SK-N-SH (cell line): Measurements from ENCODE around the gene PORCN. TPM values are rescaled to one million over a fixed set of nuclear protein-coding genes. Genes with fewer than 3 reads are reported as not detected.

ENCODE experiments used
- CTCF ChIA-PET: fragments of 300-600, 350-600 bp; formaldehyde crosslinking; extraction: SDS; loops from one replicate; lab custom pipeline; 2021; lab: Yijun Ruan, JAX
- POLR2A ChIA-PET: fragments of 350-600 bp; sonication (Branson Sonifier 250); formaldehyde crosslinking; extraction: SDS; loops from one replicate; lab custom pipeline; 2020; ENCODE audit warnings: antibody characterized with exemption, inconsistent platforms; lab: Yijun Ruan, JAX
- DNase-seq: peaks from one replicate; pipeline ENCODE4 v3.0.0; 2012
- H2AFZ ChIP-seq: fragments of 200-600 bp; sonication (generic); 2 replicates; pipeline ENCODE4 v1.8.1; 2016; ENCODE audit warnings: antibody characterized with exemption, mild to moderate bottlenecking, low read depth
- H3F3A ChIP-seq: fragments of 200-600 bp; sonication (generic); replicated peaks from 2 replicates; pipeline ENCODE3; 2016; ENCODE audit warnings: antibody characterized with exemption, mild to moderate bottlenecking; ENCODE audit not compliant: insufficient read depth
- H3K27ac ChIP-seq, 2 experiments: fragments of 200-500 bp in 1 of 2; fragments of 200-600 bp in 1 of 2; sonication (Bioruptor generic) in 1 of 2; sonication (generic), shearing (Covaris generic) in 1 of 2; 2 replicates each; pipeline versions ENCODE4 v1.5.1 to v1.6.1; 2014 to 2016; ENCODE audit warnings: low read depth in 2 of 2, inconsistent platforms in 1 of 2, low read length in 1 of 2, mild to moderate bottlenecking in 1 of 2, mixed read lengths in 1 of 2
- H3K27me3 ChIP-seq: fragments of 200-600 bp; sonication (generic), shearing (Covaris generic); 2 replicates; pipeline ENCODE4 v1.6.1; 2016; ENCODE audit warnings: mixed run types; ENCODE audit not compliant: insufficient read depth
- H3K36me3 ChIP-seq, 2 experiments: fragments of 200-500 bp in 1 of 2; fragments of 200-600 bp in 1 of 2; sonication (Bioruptor generic) in 1 of 2; sonication (generic) in 1 of 2; replicated peaks in 1 of 2; 2 replicates each; pipeline versions ENCODE3 to v1.5.1; 2014 to 2016; ENCODE audit warnings: low read length in 1 of 2, mild to moderate bottlenecking in 1 of 2; ENCODE audit not compliant: insufficient read depth in 2 of 2, control insufficient read depth in 1 of 2
- H3K4me1 ChIP-seq, 2 experiments: fragments of 200-500 bp in 1 of 2; fragments of 200-600 bp in 1 of 2; sonication (Bioruptor generic) in 1 of 2; sonication (generic), shearing (Covaris generic) in 1 of 2; 2 replicates each; pipeline versions ENCODE4 v1.5.1 to v1.6.1; 2014 to 2016; ENCODE audit warnings: low read depth in 1 of 2, low read length in 1 of 2, mixed run types in 1 of 2; ENCODE audit not compliant: insufficient read depth in 2 of 2, control insufficient read depth in 1 of 2
- H3K4me2 ChIP-seq: fragments of 200-600 bp; sonication (generic), shearing (Covaris generic); 2 replicates; pipeline ENCODE4 v1.6.1; 2017; ENCODE audit warnings: mixed run types
- H3K4me3 ChIP-seq, 2 experiments: fragments of 200-500 bp in 1 of 2; fragments of 200-600 bp in 1 of 2; sonication (Bioruptor generic) in 1 of 2; sonication (generic), shearing (Covaris generic) in 1 of 2; 2 replicates each; pipeline versions ENCODE4 v1.5.1 to v1.8.1; 2014 to 2016; ENCODE audit warnings: low read depth in 2 of 2, inconsistent platforms in 1 of 2, low read length in 1 of 2, mild to moderate bottlenecking in 1 of 2, mixed read lengths in 1 of 2, moderate library complexity in 1 of 2
- H3K79me2 ChIP-seq: fragments of 200-600 bp; sonication (generic); 2 replicates; pipeline ENCODE4 v1.8.1; 2017; ENCODE audit warnings: mild to moderate bottlenecking; ENCODE audit not compliant: insufficient read depth
- H3K9ac ChIP-seq: fragments of 200-600 bp; sonication (generic); 2 replicates; pipeline ENCODE4 v1.6.1; 2017; ENCODE audit warnings: mixed run types
- H3K9me2 ChIP-seq: fragments of 200-600 bp; sonication (generic); 2 replicates; pipeline ENCODE4 v1.6.1; 2017; ENCODE audit warnings: mixed run types
- H3K9me3 ChIP-seq: fragments of 200-600 bp; sonication (generic); 2 replicates; pipeline ENCODE4 v1.6.1; 2017; ENCODE audit warnings: mixed run types, mild to moderate bottlenecking, moderate library complexity
- H4K20me1 ChIP-seq: fragments of 200-600 bp; sonication (generic); 2 replicates; pipeline ENCODE4 v1.6.1; 2017; ENCODE audit warnings: mild to moderate bottlenecking, mixed run types; ENCODE audit not compliant: insufficient read depth
- FOSL2 ChIP-seq: IDR thresholded peaks from 2 replicates; pipeline ENCODE4 v1.4.0; 2012; ENCODE audit warnings: low read depth, mild to moderate bottlenecking, moderate library complexity, borderline replicate concordance
- GATA2 ChIP-seq: sonication (generic); formaldehyde crosslinking; IDR thresholded peaks from 2 replicates; pipeline ENCODE4 v1.5.0; 2020; ENCODE audit warnings: mild to moderate bottlenecking, missing genetic modification reagents
- JUND ChIP-seq: IDR thresholded peaks from 2 replicates; pipeline ENCODE4 v1.4.0; 2012
- MEF2A ChIP-seq: IDR thresholded peaks from 2 replicates; pipeline ENCODE4 v1.4.0; 2012; ENCODE audit warnings: low read depth, borderline replicate concordance
- NFIC ChIP-seq: IDR thresholded peaks from 2 replicates; pipeline ENCODE4 v1.4.0; 2012; ENCODE audit warnings: borderline replicate concordance
- RCOR1 ChIP-seq: fragments of 150-350 bp; IDR thresholded peaks from 2 replicates; pipeline ENCODE4 v1.6.1; 2017; ENCODE audit warnings: antibody characterized with exemption, low read length
- RXRA ChIP-seq: IDR thresholded peaks from 2 replicates; pipeline ENCODE4 v1.4.0; 2012; ENCODE audit warnings: low read depth, mild to moderate bottlenecking, borderline replicate concordance
- TCF12 ChIP-seq: IDR thresholded peaks from 2 replicates; pipeline ENCODE4 v1.4.0; 2012
- TEAD4 ChIP-seq: IDR thresholded peaks from 2 replicates; pipeline ENCODE4 v1.4.0; 2012; ENCODE audit warnings: mild to moderate bottlenecking, borderline replicate concordance; ENCODE audit not compliant: insufficient read depth
- WGBS: methylation state at CpG from one replicate; pipeline ENCODE4 v1.1.6; 2017; ENCODE audit warnings: low lambda C conversion rate; 5-methylcytosine and 5-hydroxymethylcytosine counted together
- polyA plus RNA-seq, 3 experiments: library from polyadenylated mRNA; depleted of rRNA; stranded (reverse); fragments of >200 nt; gene quantifications; 2 replicates each; pipeline ENCODE4 v1.2.3, GENCODE V29; 2012
- TF ChIP-seq, protein P1 (sequence below): fragments of 200-600 bp; sonication (generic); IDR thresholded peaks from 2 replicates; pipeline ENCODE4 v1.6.1; 2017; ENCODE audit warnings: antibody characterized with exemption, mild to moderate bottlenecking, moderate library complexity
- TF ChIP-seq, protein P2 (sequence below): fragments of 150-350 bp; IDR thresholded peaks from 2 replicates; pipeline ENCODE4 v1.6.1; 2017; ENCODE audit warnings: antibody characterized with exemption, low read length, low read depth, borderline replicate concordance
- TF ChIP-seq, protein P3 (sequence below): IDR thresholded peaks from 2 replicates; pipeline ENCODE4 v1.4.0; 2012; ENCODE audit warnings: low read depth, borderline replicate concordance
- TF ChIP-seq, protein P4 (sequence below): IDR thresholded peaks from 2 replicates; pipeline ENCODE4 v1.4.0; 2012; ENCODE audit warnings: low read depth

Gene PORCN
- polyA plus RNA-seq, 1 of the 3 experiments (the other 2 are of a cell fraction) = 11.0 TPM

DNA sequence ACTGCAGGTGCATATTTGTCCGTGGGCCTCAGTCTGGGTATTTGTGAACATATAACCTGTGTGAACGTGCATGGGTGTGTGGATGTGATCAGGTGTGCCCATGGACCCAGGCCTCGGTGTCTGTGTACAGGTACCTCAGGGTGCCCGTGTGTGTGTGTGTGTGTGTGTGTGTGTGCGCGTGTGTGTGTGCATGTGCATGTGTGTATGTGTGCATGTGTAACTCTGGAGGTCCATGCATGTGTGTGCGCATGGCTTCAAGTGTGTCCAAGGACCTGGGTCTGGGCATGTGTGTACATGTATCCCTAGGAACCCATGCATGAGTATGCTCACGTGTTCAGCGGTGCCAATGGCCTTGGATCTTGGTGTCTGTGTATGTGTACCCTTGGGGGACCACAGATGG is 17.0 kb upstream of the PORCN start (continued):
- no peak for TF ChIP-seq FOSL2
- TF ChIP-seq RCOR1 = no peak

DNA sequence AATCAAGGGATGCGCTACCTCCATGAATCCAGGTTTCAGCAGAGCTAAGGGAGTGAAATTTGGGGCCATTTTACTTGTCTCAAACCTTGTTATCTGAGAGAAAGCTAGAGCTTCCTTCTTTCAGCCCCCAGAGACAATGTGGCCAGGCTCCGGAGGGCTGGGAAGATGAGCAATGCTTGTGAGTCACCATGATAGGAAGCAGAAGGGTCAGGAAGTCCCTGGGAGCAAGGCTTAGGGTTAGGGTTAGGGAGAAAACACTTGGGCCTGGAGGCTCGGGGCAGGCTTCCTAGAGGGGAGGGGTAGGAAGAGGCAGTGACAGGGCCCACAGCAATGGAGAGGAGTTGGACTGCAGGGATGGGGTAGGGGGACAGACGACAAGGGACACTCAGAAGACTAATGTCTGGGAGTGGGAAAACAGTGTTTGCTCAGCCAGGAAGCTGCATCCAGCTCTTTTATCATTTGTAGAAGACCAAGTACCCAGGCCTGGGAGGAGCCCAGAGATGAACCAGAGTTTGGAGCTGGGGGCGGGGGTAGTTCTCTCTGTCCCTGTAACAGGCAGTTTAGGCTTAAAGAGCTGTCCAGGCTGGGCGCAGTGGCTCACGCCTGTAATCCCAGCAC is 16.4 kb upstream of the PORCN start:
- H3K36me3 ChIP-seq = no peaks in the 10 kb centered on the region
- no peaks in the 10 kb centered on the region for H4K20me1 ChIP-seq
- H2AFZ ChIP-seq = no peak overlapping the region
- no peak overlapping the region for H3K4me3 ChIP-seq
- POLR2A ChIA-PET = no interaction called here
- peak; percentile 70 for TF ChIP-seq FOSL2
- 0 out of 2 replicates have a peak, but pooled peaks have one; percentile 38 for TF ChIP-seq JUND
- TF ChIP-seq, protein P1, sequence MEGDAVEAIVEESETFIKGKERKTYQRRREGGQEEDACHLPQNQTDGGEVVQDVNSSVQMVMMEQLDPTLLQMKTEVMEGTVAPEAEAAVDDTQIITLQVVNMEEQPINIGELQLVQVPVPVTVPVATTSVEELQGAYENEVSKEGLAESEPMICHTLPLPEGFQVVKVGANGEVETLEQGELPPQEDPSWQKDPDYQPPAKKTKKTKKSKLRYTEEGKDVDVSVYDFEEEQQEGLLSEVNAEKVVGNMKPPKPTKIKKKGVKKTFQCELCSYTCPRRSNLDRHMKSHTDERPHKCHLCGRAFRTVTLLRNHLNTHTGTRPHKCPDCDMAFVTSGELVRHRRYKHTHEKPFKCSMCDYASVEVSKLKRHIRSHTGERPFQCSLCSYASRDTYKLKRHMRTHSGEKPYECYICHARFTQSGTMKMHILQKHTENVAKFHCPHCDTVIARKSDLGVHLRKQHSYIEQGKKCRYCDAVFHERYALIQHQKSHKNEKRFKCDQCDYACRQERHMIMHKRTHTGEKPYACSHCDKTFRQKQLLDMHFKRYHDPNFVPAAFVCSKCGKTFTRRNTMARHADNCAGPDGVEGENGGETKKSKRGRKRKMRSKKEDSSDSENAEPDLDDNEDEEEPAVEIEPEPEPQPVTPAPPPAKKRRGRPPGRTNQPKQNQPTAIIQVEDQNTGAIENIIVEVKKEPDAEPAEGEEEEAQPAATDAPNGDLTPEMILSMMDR = no peak
- 0 out of 2 replicates have a peak, but pooled peaks have one; percentile 40 for TF ChIP-seq TCF12
- no peak for TF ChIP-seq GATA2
- TF ChIP-seq RXRA = no peak
- TF ChIP-seq, protein P2, sequence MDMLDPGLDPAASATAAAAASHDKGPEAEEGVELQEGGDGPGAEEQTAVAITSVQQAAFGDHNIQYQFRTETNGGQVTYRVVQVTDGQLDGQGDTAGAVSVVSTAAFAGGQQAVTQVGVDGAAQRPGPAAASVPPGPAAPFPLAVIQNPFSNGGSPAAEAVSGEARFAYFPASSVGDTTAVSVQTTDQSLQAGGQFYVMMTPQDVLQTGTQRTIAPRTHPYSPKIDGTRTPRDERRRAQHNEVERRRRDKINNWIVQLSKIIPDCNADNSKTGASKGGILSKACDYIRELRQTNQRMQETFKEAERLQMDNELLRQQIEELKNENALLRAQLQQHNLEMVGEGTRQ = no peak
- TF ChIP-seq MEF2A = no peak
- no peak for TF ChIP-seq NFIC
- TF ChIP-seq, protein P3, sequence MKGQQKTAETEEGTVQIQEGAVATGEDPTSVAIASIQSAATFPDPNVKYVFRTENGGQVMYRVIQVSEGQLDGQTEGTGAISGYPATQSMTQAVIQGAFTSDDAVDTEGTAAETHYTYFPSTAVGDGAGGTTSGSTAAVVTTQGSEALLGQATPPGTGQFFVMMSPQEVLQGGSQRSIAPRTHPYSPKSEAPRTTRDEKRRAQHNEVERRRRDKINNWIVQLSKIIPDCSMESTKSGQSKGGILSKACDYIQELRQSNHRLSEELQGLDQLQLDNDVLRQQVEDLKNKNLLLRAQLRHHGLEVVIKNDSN = no peak
- TF ChIP-seq, protein P4, sequence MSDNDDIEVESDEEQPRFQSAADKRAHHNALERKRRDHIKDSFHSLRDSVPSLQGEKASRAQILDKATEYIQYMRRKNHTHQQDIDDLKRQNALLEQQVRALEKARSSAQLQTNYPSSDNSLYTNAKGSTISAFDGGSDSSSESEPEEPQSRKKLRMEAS = no peak
- TF ChIP-seq TEAD4 = no peak
- no peaks in the 10 kb centered on the region for H3K79me2 ChIP-seq
- H3F3A ChIP-seq = no peaks in the 10 kb centered on the region
- CTCF ChIA-PET = no interaction called here
- H3K27ac ChIP-seq = peak overlapping the region in 1 of 2 experiments; percentile 51; a peak in 2 of 4 replicates
- 29% methylated on average over 6 of the region's 7 CpGs for WGBS
- no peak for DNase-seq
- no peak overlapping the region for H3K4me2 ChIP-seq
- no peak overlapping the region for H3K9ac ChIP-seq
- no peaks in the 10 kb centered on the region for H3K9me2 ChIP-seq
- H3K9me3 ChIP-seq = no peaks in the 10 kb centered on the region
- H3K4me1 ChIP-seq = no peaks in the 10 kb centered on the region
- H3K27me3 ChIP-seq = no peaks in the 10 kb centered on the region
